CD4-positive, alpha-beta memory T cell (primary cell): ENCODE measurements around the gene CDH2. TPM values are rescaled to one million over a fixed set of nuclear protein-coding genes. Genes with fewer than 3 reads are reported as not detected.

Experiments
- CTCF ChIA-PET: fragments of 350-600 bp; sonication (Branson Sonifier 250); formaldehyde crosslinking; loops from one replicate; lab custom pipeline; 2021; ENCODE audit warnings: inconsistent platforms; ENCODE audit not compliant: partially characterized antibody; lab: Charles Lee
- POLR2A ChIA-PET: fragments of 350-600 bp; sonication (Branson Sonifier 250); formaldehyde crosslinking; loops from one replicate; lab custom pipeline; 2021; ENCODE audit not compliant: partially characterized antibody; lab: Charles Lee
- DNase-seq, 5 donors: peaks; one replicate each; pipeline versions ENCODE4 v3.0.0 to v3.0.0-alpha.2; 2020 to 2022; ENCODE audit warnings: mixed read lengths in 1 of 5
- H3K27ac ChIP-seq: one replicate; pipeline ENCODE4 v1.7.0; 2013; ENCODE audit warnings: low read depth, low read length
- H3K27me3 ChIP-seq: 2 replicates; pipeline ENCODE4 v1.7.0; 2013; ENCODE audit warnings: mild to moderate bottlenecking, low read length, moderate library complexity; ENCODE audit not compliant: insufficient read depth
- H3K36me3 ChIP-seq: 2 replicates; pipeline ENCODE4 v1.7.0; 2013; ENCODE audit warnings: mild to moderate bottlenecking, low read length, moderate library complexity; ENCODE audit not compliant: insufficient read depth
- H3K4me1 ChIP-seq: 2 replicates; pipeline ENCODE4 v1.7.0; 2013; ENCODE audit warnings: mild to moderate bottlenecking, low read length, moderate library complexity; ENCODE audit not compliant: insufficient read depth
- H3K4me3 ChIP-seq, 2 donors: one replicate each; pipeline ENCODE4 v1.7.0; 2013; ENCODE audit warnings: low read length in 2 of 2, mild to moderate bottlenecking in 1 of 2
- H3K9me3 ChIP-seq, 2 donors: one replicate each; pipeline ENCODE4 v1.7.0; 2013; ENCODE audit warnings: low read length in 2 of 2, control low read depth in 1 of 2; ENCODE audit not compliant: control insufficient read depth in 1 of 2
- H3K27ac Mint-ChIP-seq, 7 donors: one replicate each; pipeline ENCODE4 v1.8.0; 2020 to 2021; ENCODE audit warnings: mixed read lengths in 7 of 7, mild to moderate bottlenecking in 6 of 7, inconsistent platforms in 3 of 7, moderate library complexity in 3 of 7
- H3K27me3 Mint-ChIP-seq, 2 donors: one replicate each; pipeline ENCODE4 v1.8.0; 2020 to 2021; ENCODE audit warnings: mixed read lengths in 2 of 2
- H3K36me3 Mint-ChIP-seq, 2 donors: one replicate each; pipeline ENCODE4 v1.8.0; 2020 to 2021; ENCODE audit warnings: mixed read lengths in 2 of 2, inconsistent platforms in 1 of 2, mild to moderate bottlenecking in 1 of 2
- H3K4me1 Mint-ChIP-seq, 4 donors: one replicate each; pipeline ENCODE4 v1.8.0; 2020 to 2021; ENCODE audit warnings: mixed read lengths in 4 of 4, mild to moderate bottlenecking in 1 of 4
- H3K4me3 Mint-ChIP-seq, 8 donors: one replicate each; pipeline ENCODE4 v1.8.0; 2020 to 2021; ENCODE audit warnings: mixed read lengths in 8 of 8, mild to moderate bottlenecking in 7 of 8, moderate library complexity in 6 of 8, inconsistent platforms in 3 of 8
- H3K9me3 Mint-ChIP-seq, 8 donors: one replicate each; pipeline ENCODE4 v1.8.0; 2020 to 2021; ENCODE audit warnings: mixed read lengths in 8 of 8, mild to moderate bottlenecking in 5 of 8, inconsistent platforms in 3 of 8, moderate library complexity in 1 of 8
- intact Hi-C: fragments of 100-400 bp; cut with micrococcal nuclease; formaldehyde crosslinking; loops from one replicate; pipeline ENCODE4 v1.15.1; 2023
- polyA plus RNA-seq, 2 donors: library from polyadenylated mRNA; unstranded; fragments of 300-500 nt; fragmentation: Illumina TruSeq; gene quantifications; one replicate each; pipeline ENCODE4 v1.2.3, GENCODE V29; 2021
- total RNA-seq, 2 experiments: library from RNA; stranded (reverse); gene quantifications; one replicate each; pipeline ENCODE4 v1.2.3, GENCODE V29; 2021

CDH2 gene
- total and polyA plus RNA-seq, 4 experiments from 2014 or later: not detected

DNA sequence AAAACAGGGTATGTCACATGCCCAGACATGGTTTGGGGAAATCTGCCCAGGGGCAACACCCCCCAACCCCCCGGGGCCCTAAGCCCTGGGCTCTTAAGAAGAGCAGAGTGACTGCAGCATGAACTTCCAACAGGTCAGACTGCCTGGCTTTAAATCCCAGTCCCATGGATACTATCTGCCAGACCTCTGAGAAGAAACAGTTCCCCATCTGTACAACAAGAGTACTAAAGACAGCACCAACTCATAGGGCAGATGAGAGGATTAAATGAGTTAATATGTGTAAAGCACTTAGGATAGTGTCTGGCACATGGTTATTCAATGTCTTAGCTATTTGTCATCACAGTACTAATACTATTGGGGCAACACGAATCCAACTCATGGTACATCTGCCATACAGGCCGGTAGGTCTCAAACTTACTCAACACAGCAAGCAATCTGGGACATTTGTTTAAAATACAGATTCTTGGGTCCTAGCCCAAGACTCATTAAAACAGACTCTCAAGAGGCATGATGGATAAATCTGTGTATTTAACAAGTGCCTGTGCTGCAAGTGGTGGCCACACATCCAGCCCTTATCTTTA, 23.4 kb downstream of the CDH2 start:
- Histone ChIP-seq H3K4me1 (no peaks in the 10 kb centered on the region), H3K9me3 (peaks cover 0 to 4% of the 10 kb centered on the region in 2 donors), H3K27me3 (no peaks in the 10 kb centered on the region), H3K27ac (no peak overlapping the region), H3K4me3 (no peak overlapping the region), H3K36me3 (no peaks in the 10 kb centered on the region)
- DNase-seq: no peak
- Mint-ChIP-seq H3K36me3 (no peaks in the 10 kb centered on the region), H3K4me1 (no peaks in the 10 kb centered on the region), H3K9me3 (peaks cover 4 to 16% (median 11%) of the 10 kb centered on the region in 8 donors), H3K27ac (no peak overlapping the region), H3K27me3 (no peaks in the 10 kb centered on the region), H3K4me3 (no peak overlapping the region)
- ChIA-PET CTCF (no interaction called here), POLR2A (no interaction called here)
- intact Hi-C loops: no loop called here

DNA sequence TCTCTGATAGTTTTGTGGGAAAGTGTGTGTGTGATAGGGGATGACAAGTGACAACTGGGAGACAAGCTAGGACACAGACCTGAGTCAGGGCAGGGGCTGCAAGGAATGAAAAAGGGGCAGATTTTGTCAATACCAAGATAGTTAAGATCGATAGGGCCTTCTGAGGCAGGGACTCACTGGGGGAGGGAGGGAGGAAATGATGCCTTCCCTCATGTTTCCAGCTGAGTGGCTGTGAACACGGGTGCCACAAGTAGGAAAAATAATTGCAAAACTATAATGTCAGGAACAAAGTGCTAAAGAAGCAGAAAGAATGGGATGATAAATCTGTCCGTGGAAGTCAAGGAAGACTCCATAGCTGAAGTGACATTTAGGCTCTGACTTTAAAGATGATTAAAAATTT, 24.2 kb downstream of the CDH2 start:
- DNase-seq: no peak
- Histone ChIP-seq H3K9me3 (peaks cover 0 to 4% of the 10 kb centered on the region in 2 donors), H3K27ac (no peak overlapping the region), H3K4me1 (no peaks in the 10 kb centered on the region), H3K36me3 (no peaks in the 10 kb centered on the region), H3K4me3 (no peak overlapping the region), H3K27me3 (no peaks in the 10 kb centered on the region)
- no peak overlapping the region for H3K4me3 Mint-ChIP-seq
- POLR2A ChIA-PET: no interaction called here
- no peaks in the 10 kb centered on the region for H3K4me1 Mint-ChIP-seq
- H3K27me3 Mint-ChIP-seq: no peaks in the 10 kb centered on the region
- CTCF ChIA-PET: no interaction called here
- intact Hi-C loops: no loop called here
- peaks cover 4 to 15% (median 9%) of the 10 kb centered on the region in 8 donors for H3K9me3 Mint-ChIP-seq
- no peaks in the 10 kb centered on the region for H3K36me3 Mint-ChIP-seq
- no peak overlapping the region for H3K27ac Mint-ChIP-seq

DNA sequence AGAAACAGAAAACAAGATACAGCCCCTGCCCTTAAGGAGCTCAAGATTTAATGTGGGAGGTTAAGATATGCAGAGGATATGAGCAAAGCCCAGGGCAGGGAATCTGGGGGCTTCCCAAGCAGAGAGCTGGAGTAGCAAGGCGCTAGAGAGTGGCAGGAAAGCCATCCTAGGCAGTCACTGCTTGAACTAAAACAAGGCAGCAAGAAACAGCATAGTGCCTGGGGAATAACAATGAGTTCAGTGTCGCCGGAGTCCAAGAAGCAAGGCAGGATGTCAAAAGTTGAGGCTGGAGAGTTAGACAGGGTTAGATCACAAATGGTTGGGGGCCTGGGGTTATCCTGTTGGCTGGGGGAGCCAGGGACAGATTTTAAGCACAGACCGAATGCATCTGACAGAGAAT, 24.6 kb downstream of the CDH2 start:
- Histone ChIP-seq H3K4me3 (no peak overlapping the region), H3K27me3 (no peaks in the 10 kb centered on the region), H3K36me3 (no peaks in the 10 kb centered on the region), H3K9me3 (peaks cover 0 to 4% of the 10 kb centered on the region in 2 donors), H3K27ac (no peak overlapping the region), H3K4me1 (no peaks in the 10 kb centered on the region)
- Mint-ChIP-seq H3K27ac (no peak overlapping the region), H3K9me3 (peaks cover 4 to 13% (median 8%) of the 10 kb centered on the region in 8 donors), H3K27me3 (no peaks in the 10 kb centered on the region), H3K4me3 (no peak overlapping the region), H3K4me1 (no peaks in the 10 kb centered on the region), H3K36me3 (no peaks in the 10 kb centered on the region)
- CTCF ChIA-PET: no interaction called here
- POLR2A ChIA-PET: no interaction called here
- DNase-seq: no peak
- intact Hi-C loops: no loop called here

DNA sequence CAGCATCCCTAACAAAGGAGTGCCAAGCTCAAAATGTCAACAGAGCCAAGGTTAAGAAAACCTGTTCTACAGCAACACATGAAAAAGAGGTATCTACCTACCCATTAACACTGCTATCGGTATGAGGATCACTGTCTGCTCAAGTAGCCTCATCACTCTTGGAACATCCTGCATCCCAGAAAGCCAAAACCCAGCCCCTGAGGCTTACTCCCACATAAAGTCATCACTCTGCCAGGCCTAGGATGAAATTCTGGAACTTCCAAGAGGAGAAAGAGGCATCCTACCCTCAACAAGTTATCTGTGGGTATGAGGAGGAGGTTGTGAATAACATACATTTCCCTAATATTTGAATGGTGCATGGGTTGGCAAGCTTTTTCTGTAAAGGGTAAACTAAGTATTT, 25.5 kb downstream of the CDH2 start:
- Mint-ChIP-seq H3K4me1 (no peaks in the 10 kb centered on the region), H3K27me3 (no peaks in the 10 kb centered on the region), H3K27ac (no peak overlapping the region), H3K4me3 (no peak overlapping the region), H3K9me3 (peaks cover 4 to 13% (median 8%) of the 10 kb centered on the region in 8 donors), H3K36me3 (no peaks in the 10 kb centered on the region)
- H3K27me3 ChIP-seq: no peaks in the 10 kb centered on the region
- H3K4me3 ChIP-seq: no peak overlapping the region
- no peaks in the 10 kb centered on the region for H3K36me3 ChIP-seq
- H3K27ac ChIP-seq: no peak overlapping the region
- ChIA-PET POLR2A (no interaction called here), CTCF (no interaction called here)
- intact Hi-C loops: no loop called here
- no peaks in the 10 kb centered on the region for H3K4me1 ChIP-seq
- H3K9me3 ChIP-seq: peaks cover 0 to 4% of the 10 kb centered on the region in 2 donors
- DNase-seq: no peak

DNA sequence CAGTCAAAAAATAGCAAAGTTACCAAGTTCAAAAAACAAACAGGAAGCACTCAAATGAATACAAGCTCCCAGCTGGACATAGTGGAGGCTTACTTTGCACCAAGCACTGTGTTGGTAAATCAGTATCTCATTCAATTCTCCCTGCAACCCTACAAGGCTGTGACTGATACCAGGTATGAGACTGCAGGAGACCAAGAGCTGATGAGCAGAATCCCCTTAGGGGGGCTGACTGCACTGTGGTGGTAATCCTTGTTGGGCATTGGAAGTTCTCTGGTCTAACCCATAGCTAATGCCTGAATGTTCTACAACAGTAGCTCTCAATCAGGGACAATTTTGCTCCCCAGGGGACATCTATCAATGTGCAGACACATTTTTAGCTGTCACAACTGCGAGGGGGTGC, 26.0 kb downstream of the CDH2 start:
- Mint-ChIP-seq H3K4me3 (no peak overlapping the region), H3K27me3 (no peaks in the 10 kb centered on the region), H3K9me3 (peaks cover 4 to 13% (median 8%) of the 10 kb centered on the region in 8 donors), H3K4me1 (no peaks in the 10 kb centered on the region), H3K27ac (no peak overlapping the region), H3K36me3 (no peaks in the 10 kb centered on the region)
- Histone ChIP-seq H3K27me3 (no peaks in the 10 kb centered on the region), H3K27ac (no peak overlapping the region), H3K36me3 (no peaks in the 10 kb centered on the region), H3K4me3 (no peak overlapping the region), H3K4me1 (no peaks in the 10 kb centered on the region), H3K9me3 (peaks cover 0 to 4% of the 10 kb centered on the region in 2 donors)
- intact Hi-C loops: no loop called here
- DNase-seq: no peak
- POLR2A ChIA-PET: no interaction called here
- CTCF ChIA-PET: no interaction called here

DNA sequence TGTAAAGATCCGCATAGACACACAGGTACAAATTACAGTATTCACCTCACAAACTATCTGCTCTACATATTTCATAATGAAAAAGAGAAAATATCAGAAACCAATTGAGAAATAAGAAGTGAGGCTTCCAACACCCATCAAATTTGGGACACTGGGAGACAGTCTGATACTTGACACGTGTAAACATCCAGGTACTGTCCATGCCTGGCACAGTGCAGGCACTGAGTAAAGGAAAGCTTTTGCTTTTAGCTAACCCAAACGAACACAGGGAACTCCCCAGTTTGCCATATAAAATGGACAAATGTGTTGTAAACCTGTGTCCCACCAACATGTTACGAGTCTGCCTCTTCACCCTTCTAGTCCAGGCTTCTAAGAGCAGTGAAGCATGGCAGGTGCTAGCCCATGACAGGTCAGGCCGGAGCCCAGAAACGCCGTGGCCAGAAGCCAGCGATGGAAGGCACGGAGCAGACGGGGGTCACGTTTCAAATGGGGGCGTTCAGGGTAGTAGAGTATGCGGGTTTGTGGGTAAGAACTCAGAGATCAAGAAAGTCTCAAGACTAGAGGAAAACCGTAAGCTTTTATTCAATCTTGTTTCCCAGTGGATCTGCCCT, 27.0 kb downstream of the CDH2 start:
- H3K4me3 Mint-ChIP-seq: no peak overlapping the region
- peaks cover 4 to 12% (median 7%) of the 10 kb centered on the region in 8 donors for H3K9me3 Mint-ChIP-seq
- ChIA-PET CTCF (no interaction called here), POLR2A (no interaction called here)
- no peaks in the 10 kb centered on the region for H3K36me3 Mint-ChIP-seq
- intact Hi-C loops: no loop called here
- no peaks in the 10 kb centered on the region for H3K4me1 Mint-ChIP-seq
- no peaks in the 10 kb centered on the region for H3K27me3 Mint-ChIP-seq
- H3K36me3 ChIP-seq: no peaks in the 10 kb centered on the region
- H3K4me1 ChIP-seq: no peaks in the 10 kb centered on the region
- H3K27ac ChIP-seq: no peak overlapping the region
- H3K9me3 ChIP-seq: peaks cover 0 to 4% of the 10 kb centered on the region in 2 donors
- no peak overlapping the region for H3K27ac Mint-ChIP-seq
- H3K4me3 ChIP-seq: no peak overlapping the region
- DNase-seq: no peak
- no peaks in the 10 kb centered on the region for H3K27me3 ChIP-seq

DNA sequence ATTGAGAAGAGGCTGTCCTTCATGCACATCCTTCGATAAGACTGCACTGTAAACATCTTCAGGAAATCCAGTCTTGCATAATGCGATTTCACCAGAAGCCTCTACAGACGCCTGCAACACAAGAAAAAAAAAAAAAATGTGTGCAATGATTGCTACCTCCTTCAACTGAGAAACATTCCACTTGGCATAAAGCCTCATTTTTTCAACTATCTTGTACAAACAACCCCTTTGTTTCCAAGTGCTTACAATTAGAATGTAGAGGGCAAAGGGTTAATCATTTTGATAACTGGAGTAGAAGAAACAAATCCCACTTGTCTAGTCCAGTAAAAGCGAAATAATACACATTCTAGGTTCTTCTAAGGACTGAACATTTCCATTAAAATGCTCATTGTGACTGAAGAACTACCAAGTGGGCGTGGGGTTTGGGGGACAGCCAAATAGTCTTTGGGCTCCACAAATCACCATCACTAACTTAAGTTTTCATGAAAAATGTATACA, 29.2 kb downstream of the CDH2 start:
- intact Hi-C loops: no loop called here

More for the DNA sequence above, 29.2 kb downstream of the CDH2 start:
- Mint-ChIP-seq H3K4me3 (no peak overlapping the region), H3K9me3 (peaks cover 0 to 16% (median 4%) of the 10 kb centered on the region in 8 donors), H3K4me1 (no peaks in the 10 kb centered on the region), H3K27me3 (no peaks in the 10 kb centered on the region), H3K27ac (no peak overlapping the region), H3K36me3 (no peaks in the 10 kb centered on the region)
- no peak for DNase-seq
- Histone ChIP-seq H3K9me3 (peaks cover 0 to 4% of the 10 kb centered on the region in 2 donors), H3K4me1 (no peaks in the 10 kb centered on the region), H3K27ac (no peak overlapping the region), H3K36me3 (no peaks in the 10 kb centered on the region), H3K4me3 (no peak overlapping the region), H3K27me3 (no peaks in the 10 kb centered on the region)
- ChIA-PET POLR2A (no interaction called here), CTCF (interaction anchor here (0.6 kb wide), 1 partner anchor 644 kb away, joined by 5 read pairs; no protein-coding TSS in a partner anchor)
